GM13977 (cell line): ENCODE data around the gene RIMKLA.
A peak's percentile ranks its signal among the peaks of the same experiment; 100 is the strongest.

Experiments
- DNase-seq: peaks from one replicate; pipeline ENCODE4 v3.0.0; 2012; ENCODE audit warnings: low spot score
- CTCF ChIP-seq: IDR thresholded peaks from 2 replicates; pipeline ENCODE4 v1.5.1; 2012; ENCODE audit warnings: mild to moderate bottlenecking, control low read depth; ENCODE audit not compliant: insufficient read depth; ENCODE audit errors: extremely low read depth, missing control alignments
- in situ Hi-C: fragments of 300-500 bp; cut with MboI; formaldehyde crosslinking; loops from one replicate; pipeline ENCODE4 v1.12.0; 2022; ENCODE audit warnings: low sequenced_read_pairs, low pct_unique_long_range_greater_than_20kb, mixed read lengths, inconsistent platforms; ENCODE audit not compliant: unreplicated experiment

RIMKLA gene

GRCh38 chr1:42462828-42463763 is 82.5 kb downstream of the RIMKLA start, which contains the start of gene CCDC30:
Gene CCDC30 (plus strand): TSS chr1:42463286. CDS start chr1:42480552, 17,266 bp downstream.
- TF ChIP-seq CTCF: no peak
- DNase-seq: peak; percentile 96
- in situ Hi-C loops: no loop called here

DNA sequence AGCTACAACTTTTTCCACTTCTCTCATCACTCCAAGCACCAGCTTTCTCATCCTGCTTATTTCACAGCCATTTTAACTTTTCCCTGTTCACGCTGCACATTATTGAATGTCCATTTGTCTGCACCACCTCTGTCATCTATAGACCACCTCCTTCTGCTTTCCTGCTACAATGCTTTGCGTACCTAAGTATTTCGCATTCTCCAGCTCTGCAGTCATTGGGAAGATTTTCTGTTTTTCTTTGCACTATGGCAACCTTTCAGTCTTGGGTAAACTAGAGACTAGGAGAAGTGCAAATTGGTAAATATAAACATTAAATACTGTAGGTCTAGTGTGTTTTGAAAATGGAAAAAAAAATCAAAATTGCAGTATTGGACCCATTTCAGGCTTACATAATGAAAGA is 83.3 kb downstream of the RIMKLA start:
- in situ Hi-C loops: no loop called here
- no peak for DNase-seq
- TF ChIP-seq CTCF: no peak

- DNase-seq: no peak
- no peak for TF ChIP-seq CTCF
- in situ Hi-C loops: no loop called here
Observed at GRCh38 chr1:42466030-42466429, 85.4 kb downstream of the RIMKLA start.

DNA sequence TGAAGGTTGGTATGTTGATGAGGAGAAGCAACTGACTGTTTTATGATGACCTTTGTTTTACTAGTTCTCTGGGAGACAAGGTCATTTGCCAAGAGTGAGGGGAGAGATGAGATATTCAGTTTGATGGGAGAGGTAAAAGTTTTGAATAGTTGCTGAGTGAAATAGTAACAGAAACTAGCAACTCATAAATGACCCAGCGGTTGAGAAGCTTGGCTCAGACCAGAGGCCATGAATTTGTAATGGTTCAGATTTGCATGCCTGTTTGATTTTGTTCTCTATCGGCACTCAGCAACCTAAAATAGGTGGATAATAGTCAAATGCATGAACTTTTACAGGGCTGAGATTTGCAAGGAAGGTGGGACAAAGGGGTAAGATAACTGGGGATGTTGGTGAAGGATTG is 89.1 kb downstream of the RIMKLA start:
- no peak for TF ChIP-seq CTCF
- in situ Hi-C loops: no loop called here
- peak; percentile 39 for DNase-seq
